COLO829 (cell line): Measurements from ENCODE around the gene NALCN.

Source experiments
- DNase-seq: peaks from one replicate; pipeline ENCODE4 v3.0.0; 2012; ENCODE audit warnings: low spot score

Gene NALCN

DNA sequence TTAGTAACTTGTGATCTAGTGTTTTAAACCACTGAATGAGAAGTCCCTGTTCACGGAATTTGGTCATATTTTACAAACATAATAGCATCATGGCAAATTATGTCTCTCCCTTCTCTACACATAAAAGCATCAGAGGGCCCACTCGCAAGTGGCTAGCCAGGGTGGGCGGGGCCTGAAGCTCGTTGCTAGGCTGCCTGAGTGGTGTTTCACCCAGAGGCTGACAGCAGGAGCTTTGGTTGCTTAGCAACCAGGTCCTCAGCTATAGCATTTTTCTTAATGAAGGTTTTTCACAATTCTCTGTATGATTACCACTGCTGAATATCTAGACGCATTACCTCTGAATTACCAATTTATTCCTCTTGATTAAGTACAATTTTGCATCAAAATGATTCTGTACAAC is 126.5 kb downstream of the NALCN start:
- no peak for DNase-seq

DNA sequence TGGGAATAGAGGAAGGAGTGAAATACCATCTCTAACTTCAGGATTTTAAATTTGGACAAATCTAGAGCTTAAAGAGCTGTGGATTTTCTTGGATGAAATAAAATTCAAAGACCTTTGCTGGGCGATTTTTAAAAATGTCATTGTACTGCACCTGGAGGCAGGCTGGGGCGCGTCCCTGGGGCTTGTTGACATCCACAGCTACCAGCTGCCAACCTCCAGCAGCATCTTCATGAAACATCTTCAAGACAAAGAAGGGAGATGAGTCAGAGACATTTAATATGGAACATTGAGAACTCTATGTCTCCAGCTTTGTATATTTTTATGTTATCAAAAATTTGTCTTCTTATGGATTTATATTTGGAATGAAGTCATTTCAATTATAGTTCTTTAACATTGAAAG is 132.5 kb downstream of the NALCN start:
- DNase-seq = no peak

DNA sequence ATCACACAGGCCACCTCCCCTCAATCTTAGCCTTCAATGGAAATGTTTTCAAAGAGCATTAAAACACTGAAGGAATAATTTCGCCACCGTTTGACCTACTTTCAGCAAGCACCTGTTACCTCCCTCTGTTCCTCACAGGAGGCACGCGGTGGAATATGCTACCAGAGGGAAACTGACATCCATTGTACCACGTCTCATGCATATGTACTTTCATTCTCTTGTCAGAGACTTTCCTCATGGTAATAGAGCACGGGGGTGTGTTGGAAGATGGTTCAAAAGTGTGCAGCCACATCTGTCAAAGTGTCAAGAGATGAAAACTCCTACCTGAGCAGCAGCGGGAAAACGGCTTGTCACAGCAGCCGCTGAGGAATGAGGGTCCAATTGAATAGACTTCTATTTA is 143.4 kb downstream of the NALCN start:
- DNase-seq = no peak

DNA sequence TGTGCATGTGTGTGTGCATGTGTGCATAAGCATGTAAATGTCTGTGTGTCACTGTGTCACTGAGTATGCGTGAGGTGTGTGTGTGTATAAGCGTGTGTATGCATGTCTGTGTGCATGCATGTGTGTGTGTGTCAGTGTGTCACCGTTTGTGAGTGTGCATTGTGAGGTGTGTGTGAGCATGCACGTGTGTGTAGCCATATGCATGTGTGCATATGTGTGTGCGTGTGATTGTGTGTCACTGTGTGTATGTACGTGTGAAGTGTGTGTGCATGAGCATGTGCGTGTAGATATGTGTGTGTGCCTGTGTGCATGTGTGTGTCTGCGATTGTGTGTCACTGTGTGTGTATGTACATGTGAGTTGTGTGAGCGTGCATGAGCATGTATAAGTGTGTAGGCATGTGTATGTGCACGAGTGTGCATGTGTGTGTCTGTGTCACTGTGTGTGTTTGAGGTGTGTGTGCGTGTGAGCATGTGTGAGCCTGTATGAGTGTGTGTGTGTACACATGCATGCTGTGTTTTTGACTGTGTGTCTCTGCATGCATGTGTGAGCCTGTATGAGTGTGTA is 144.5 kb downstream of the NALCN start:
- no peak for DNase-seq

DNA sequence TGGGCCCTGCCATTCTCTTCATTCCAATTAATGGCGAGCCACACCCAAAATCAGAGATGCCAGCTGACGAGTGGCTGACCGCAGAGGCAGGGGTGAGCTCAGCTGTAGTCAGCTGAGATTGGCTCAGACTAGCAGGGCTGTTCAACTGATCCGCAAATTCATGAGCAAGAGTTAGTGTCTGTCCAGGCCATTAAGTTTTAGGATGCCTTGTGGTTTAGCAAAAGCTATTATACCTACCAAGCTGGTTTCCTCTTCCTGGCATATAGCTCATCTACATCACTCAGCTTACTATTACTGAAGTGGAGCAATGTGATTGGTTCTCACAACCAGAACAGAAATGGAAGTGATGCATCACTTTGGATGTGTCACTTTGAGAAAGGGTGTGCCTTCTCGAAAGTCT is 148.7 kb downstream of the NALCN start:
- no peak for DNase-seq

DNA sequence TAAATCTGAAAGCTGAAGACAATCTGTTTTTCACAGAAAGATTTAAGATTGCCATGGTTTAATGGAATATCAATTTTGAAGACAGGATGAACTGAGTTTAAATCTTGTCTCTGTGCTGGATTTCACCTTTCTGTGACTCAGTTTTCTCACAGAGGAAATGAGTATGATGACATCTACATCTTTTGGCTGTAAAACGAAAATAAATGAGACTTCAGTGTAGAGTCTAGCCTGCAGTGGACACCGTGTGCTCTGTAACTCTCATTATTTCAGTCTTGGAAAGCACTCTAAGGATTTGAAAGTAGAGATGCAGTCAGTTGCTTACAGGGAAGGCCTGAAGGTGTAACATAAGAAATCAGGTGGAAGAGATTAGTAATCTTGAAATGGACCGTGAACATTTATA is 150.4 kb downstream of the NALCN start:
- DNase-seq = no peak

DNA sequence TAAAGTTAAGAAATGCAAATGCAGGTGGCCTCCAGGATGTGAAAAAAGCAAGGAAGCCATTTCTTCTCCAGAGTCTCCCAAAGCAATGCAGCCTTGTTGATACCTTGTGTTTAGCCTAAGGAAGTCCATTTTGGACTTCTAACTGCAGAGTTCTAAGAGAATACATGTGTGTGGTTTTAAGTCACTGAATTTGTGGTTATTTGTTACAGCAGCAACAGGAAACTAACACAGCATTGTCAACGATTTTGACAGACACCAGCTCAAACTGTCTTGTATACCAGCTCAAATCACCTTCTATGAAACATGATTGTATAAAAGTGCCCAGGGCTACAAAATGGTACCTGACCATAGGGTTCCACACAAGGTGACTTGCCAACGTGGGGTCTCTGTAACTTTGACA is 151.4 kb downstream of the NALCN start:
- no peak for DNase-seq

DNA sequence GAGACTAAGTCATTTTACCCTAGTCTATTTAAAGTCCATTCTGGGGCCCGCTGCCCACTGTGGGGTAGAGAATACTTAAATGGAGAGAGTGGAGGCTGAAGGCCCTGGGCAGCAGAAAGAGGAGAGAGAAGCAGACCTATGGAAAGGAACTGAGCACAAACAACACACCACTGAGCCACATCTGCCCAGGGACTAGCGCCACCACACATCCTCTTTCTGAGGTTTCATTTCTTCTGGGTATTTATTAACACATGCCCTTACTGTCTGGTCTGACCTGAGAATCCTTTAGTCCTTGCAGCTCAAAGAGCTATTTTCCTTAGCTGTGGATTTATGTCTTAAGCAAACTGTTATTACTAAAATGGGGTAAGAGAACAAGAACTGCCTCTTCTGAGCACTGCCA is 154.0 kb downstream of the NALCN start:
- no peak for DNase-seq

DNA sequence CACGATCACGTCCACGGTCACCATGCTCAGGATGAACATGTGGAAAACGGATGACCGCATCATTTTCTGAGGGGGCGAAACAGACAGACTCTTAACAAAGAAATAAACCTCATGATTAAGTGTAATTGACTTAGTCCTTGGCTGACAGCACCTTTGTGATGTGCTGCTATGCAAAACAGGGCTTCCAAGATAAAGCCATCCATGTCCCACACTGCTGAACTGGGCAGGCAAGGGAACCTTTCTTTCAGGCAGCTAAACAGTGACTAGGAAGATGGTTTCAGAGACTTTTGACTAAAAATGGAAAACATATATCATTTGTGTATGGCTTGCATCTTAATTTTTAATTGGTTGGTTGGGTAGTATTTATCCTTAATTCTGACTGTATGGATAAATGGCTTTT is 157.8 kb downstream of the NALCN start:
- no peak for DNase-seq

DNA sequence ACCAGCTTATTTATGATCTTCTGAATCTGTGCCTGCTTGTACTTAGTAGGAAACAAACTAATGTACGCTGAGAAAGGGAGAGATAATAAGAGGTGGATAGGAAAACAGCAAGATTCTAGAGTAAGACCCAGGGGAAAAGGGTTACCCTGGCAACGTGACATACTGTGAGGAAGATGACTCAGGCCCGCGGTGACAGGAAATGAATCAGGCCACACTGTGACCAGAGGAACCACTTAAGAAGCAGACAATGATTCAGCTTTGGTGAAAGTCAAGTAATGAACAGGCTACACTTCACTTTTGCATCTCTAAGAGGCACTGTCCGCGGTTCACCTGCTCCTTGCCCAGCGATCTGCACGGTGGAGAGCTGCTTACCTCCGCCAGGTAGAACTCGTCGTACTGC is 158.2 kb downstream of the NALCN start:
- peak; percentile 48 for DNase-seq

DNA sequence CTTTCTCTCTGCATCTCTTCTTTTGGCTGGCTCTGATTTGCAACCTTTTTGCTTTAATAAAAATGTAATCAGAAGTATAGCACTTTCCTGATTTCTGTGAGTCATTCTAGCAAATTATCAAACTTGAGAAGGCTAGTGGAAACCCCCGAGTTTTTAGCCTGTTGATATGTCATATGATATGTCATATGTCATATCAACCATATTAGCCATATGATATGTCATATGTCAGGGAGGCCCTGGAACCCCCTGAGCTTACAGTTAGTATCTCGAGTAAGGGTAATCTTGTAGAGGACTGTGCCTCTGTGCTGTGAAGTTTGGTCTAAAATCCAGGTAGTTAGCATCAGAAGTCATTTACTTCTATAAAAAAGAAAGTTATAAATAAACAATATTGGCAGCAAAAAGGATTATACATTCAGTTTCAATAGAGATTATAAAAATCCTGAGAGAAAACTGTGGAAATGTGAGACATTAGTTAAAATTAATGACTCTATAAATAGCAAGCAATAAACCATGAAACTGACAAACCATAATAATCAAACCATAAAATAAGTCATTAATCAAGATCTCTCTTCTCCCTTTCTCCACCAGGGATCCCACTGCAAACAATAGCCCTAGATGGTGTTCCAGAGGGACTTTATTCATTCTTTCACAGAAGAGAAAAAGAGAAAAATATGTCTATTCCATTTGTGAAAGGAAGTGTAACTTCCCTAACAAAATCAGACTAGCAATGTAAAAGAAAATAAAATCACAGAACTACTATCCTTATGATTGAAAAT is 167.4 kb downstream of the NALCN start:
- no peak for DNase-seq

DNA sequence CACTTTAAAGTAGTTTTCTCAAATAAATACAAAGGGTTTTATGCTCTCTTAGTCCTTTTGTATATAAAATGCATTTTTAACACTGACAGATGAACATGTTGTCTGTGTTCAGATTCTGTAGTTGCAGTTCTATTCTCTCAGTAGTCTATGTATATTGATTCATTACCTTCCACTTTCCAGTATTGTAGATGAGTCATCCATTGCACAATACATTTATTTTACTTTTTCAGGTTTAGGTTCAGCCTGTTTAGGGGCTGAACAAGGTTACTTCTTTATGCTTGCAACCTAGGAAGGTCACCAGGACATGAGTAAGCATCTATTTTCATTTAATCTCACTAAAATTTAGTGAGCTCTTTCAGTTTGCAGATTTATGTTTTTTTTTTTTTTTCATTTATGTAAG is 173.6 kb downstream of the NALCN start:
- no peak for DNase-seq

DNA sequence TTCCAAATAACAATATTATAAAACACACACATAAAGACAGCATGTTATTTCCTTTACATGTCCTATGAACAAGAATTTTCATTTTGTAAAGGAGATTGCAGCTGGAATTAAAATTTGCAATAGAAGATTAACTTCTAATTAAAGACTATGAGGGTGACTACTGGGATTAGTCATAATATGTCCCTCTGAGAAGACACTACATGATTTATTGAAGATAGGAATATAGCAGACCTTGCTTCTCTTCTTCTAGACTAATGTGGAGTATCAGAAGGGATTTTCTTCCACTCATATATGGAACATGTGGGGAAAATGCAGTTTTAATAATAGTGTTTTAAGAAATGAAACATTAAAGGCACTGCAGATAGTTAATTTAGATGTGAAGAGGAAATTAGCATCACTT is 177.8 kb downstream of the NALCN start:
- no peak for DNase-seq

DNA sequence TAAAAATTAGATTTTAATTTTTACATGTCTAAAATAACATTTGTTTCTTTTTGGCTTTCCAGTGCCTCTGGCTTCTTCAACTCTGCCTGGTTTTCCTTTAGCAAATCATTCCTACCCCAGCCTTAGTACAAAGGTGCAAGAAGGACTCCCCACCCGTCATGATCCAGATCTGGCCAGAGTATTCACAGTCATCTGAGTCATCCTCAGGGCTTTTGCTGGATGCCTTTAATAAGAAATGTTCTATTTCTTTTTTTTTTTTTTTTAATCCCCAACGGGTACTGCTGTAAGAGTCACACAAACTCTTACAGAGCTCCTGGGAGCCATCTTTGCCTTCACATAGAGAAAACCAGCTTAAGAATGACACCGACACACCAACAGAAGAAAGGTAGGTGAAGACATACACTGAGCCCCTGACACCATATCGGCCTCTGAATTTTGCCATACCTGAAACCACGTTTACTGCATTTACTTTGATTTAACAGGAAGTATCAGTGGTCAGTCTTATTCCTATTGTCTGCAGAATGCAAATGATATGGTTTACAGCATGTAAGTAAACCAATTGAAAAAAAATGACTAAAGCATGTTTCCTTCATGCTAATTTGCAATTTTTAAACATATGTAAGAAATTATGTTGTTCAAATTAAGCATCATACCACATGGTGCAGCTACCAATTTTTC is 184.4 kb downstream of the NALCN start:
- no peak for DNase-seq

DNA sequence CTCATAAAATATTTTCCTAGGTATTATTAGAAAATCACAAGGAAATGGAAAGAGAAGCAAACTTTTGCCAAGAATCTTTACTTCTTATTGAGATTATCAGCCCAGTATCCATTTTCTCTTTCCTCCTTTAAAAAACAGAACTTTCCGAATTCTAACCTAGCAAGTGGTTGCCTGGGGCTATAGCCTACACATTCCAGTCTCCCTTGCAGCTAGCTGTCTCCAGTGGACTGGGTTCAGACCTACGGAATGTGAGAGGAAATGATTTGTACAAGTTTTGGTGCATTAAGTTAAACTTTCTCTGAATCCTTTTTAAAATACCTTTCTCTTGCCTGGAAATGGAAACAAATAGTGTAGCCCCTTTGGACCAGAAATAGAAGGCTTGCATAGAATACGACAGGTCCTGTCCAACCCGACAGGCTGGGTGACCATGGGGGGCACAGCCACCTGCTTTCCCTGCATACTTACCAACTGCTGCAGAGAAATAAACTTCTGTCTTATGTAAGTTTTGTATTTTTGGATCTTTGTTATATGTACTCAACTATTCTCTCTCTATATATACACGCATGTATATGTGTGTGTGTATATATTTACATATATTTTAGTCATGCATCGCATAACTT is 185.9 kb downstream of the NALCN start:
- DNase-seq = no peak

DNA sequence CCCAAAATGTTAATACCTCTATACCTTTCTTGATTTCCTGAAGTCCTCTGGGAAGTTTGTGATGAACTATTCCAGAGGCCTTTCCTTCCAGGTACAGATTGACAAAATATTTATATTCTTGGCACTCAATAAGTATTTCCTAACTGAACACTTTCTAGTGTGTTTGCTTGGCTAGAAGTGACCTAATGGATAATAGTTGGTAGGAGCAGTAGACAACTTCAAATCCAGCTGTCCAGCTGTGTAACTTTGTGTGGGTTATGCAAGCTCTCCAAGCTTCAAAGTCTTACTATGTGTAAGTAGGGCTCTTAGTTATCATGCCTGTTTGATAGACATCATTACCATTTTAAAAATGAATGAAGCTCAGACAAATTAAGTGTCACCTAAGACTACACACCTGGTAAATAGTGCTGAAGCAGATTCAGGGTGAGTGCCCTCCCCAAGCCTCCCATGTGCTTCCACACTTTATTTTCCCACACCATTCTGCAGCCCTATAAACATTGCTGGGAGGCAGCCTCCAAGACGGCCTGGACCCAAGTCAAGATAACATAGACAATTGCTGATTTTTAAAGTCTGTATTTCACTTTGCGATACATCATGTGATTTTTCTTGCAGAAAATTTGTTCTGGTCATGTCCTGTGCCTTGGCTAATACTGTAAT is 196.6 kb downstream of the NALCN start:
- DNase-seq = no peak

DNA sequence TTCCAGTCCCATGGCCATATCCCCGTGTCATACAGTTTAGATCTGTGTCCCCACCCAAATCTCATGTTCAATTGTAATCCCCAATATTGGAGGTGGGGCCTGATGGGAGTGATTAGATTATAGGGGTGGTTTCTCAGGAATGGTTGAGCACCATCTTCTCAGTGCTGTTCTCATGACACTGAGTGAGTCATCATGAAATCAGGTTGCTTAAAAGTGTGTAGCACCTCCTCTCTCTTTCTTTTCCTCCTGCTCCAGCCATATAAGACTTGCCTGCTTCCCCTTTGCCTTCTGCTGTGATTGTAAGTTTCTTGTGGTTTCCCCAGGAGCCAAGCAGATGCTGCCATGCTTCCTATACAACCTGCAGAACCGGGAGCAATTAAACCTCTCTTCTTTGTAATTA is 197.8 kb downstream of the NALCN start:
- DNase-seq = no peak

DNA sequence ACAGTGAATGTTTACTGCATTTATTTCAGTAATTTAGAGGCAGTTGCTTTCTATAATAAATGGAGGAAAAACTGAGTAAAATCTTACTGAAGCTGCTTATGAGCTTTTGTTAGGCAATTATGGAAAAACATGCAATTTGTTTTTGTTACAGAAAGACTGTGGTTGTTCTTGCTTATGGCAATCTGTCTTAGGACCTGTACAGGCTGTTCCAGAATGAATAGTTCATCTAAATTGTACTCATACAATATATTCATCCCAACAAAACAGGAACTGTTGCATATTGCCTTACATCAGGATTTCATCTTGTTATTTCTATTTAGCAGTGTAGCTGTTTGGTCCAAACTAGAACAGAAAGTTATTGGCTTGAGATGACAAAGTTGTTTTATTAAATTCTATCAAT is 199.2 kb downstream of the NALCN start:
- DNase-seq = no peak

DNA sequence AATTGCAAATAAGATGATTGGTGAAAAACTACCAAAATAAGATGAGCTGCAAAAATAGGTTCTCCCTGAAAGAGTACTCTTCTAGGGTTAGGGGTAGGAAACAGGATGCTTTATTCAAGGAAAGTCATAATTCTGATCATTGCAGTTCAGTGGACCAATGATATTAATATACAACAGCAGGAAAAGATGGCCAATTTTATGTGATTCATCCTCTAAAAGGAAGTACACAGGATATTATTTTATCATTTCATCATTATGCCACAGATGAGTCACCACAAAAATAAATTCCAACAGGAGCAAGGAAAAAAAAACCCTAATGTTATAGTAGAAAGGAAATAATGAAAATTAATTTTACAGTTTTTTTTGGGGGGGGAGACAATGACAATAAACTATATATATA is 205.0 kb downstream of the NALCN start:
- DNase-seq = no peak

DNA sequence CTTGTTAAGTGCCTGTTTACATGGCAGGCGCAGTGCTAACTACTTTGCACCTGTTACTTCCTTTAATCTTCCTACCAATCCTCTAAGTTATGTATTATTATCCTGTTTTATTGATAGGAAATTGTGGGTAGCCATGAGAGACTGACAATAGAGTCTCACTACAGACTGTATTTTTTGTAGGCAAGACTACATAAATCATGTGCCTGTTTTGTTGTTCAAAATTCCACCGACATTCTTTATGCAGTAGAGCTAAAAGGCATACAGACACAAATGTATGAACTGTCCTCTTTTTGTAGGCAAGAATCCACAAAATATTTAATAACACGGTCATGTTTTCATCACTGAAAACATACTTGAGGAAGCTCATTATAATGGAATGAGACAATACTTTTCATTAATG is 205.5 kb downstream of the NALCN start:
- DNase-seq = no peak

DNA sequence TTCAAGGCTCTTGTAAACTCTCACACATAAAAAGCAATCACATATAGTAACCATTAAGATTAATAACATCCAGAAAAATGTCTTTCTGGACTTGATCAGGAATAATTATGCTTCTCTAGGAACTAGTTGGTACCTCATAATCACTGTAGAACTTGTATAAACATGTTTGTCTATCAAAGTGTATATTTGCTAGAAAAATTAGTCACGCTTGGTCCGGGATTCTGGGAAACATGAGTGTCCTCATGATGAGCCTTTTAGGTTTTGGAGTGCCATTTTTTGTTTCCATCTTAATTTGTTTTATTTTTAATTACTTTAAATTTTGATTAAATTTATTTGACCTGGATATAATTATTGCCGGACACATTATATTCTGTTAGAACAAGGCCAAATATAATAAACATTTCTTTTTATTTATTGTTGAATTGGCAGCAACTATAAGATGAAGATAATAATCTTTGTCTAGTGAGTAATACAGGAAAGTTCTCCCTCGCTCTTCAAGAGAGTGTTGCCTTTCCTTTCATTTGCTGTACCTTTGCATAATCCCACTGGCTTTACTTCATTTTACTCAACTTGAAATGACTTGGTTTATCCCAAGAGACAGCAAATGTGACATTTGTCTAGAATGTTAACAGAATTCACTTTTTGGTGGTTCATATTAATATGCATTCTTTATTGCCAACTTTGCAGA is 207.0 kb downstream of the NALCN start:
- DNase-seq = no peak

DNA sequence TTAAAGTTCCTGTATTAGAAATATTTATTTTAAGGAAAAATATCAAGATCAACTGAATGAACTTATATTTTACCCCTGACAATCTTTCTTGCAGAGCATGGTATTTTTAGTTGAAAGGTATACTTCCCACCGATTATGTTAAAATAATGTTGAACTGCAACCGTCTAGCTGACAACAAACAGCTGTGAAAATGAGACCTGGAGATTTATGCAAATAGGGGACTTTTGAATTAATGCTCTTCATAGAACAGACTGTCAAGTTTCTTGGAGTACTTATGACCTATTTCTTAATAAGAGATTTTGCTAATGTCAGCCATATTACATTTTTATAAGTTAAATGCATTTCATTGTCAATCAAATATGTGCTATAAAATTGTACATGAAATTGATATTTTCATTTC is 210.9 kb downstream of the NALCN start:
- DNase-seq = no peak
